ENCODE results near the gene CERCAM.

The CERCAM gene

GRCh38 chr9:128457207-128457606 is 36.5 kb downstream of the CERCAM start:
- no peak for DNase-seq

DNA sequence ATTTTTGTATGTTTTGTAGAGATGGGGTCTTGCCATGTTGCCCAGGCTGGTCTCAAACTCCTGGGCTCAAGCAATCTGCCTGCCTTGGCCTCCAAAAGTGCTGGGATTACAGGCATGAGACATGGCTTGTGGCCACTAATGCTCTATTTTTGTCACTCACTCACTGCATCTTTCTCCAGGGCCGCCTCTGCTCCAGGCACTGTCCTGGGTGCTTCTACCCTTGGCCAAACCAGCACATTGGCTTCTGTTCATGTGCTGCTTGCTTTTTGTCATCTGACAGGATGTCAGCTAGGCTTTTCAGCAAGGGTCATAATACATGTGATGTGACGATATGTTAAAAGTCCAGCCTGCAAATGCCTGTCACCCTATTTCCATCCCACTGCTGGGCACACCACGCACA is 38.4 kb downstream of the CERCAM start:
- no peak for DNase-seq

GRCh38 chr9:128469070-128469469 is 48.4 kb downstream of the CERCAM start:
- peak; percentile 39 for DNase-seq

DNA sequence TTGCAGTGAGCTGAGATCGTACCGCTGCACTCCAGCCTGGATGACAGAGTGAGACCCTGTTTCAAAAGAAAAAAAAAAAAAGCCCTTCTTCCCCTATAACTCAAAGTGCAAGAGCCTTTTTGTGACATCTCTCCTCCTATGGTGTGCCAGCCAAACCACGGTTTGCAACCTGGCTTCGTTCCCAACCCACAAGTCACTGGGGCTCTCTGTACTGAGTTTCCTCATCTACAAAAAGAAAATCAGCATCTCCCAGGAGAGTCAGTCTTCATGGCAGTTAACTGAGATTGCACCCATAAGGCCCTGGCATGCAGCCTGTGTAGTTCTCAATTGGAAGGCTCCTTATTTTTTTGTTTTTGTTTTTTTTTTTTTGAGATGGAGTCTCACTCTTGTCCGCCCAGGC is 49.9 kb downstream of the CERCAM start:
- DNase-seq = peak; percentile 85

DNA sequence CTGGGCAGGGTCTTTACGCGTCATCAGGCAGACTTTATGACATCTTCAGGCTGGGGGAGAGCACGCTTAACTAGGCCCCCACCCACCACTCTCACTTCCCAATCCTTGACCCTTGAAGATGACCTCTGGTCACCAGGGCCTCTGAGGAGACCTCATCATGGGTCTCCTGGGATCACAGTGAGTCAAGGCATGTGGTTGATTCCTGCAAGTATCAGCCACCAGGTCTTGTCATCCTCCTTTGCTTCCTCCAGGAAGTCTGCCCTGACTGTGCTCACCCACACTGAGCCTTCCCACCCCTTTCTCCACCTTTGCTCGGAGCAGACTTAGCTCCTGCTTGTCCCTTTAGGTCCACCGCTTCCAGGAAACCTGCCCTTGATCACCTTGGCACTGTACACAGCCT is 52.4 kb downstream of the CERCAM start:
- DNase-seq = no peak

- DNase-seq = no peak
Measured at GRCh38 chr9:128475867-128476266, 55.2 kb downstream of the CERCAM start.

DNA sequence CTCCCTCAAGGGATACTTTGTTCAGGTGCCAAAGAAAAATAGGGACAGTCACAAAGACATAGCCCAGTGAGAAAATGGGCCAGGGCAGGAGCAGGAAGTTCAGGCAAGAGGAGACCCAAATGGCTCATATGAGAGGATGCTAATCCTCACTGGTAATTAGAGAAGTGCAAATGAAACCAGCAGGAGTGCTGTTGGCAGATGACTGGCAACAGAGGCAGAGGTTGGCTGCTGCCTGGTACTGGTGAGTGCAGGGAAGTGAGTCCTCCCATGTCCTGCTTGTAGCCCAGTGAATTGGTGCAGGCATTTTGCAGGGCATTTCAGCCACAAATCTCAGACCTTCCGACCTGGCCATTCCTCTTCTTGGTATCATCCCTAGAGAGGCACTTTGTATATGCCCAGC is 58.6 kb downstream of the CERCAM start:
- no peak for DNase-seq

DNA sequence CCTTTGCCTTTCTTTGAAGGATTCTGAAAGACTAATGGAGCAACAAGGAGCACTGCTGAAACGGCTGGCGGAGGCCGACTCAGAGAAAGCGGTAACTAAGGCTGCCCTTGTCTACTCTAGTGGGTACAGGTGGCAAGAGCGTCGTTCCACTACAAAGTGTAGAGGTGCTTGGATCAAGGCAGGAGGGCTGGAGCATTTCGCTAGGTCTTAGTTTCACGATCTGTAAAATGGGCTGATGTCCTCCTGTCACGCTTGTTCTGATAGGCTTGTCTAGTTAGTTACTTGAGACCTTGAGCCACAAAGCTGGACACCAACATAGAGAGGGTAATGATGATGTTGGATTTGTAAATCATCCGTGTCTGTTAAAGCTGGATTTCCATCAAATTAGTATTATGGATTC is 60.9 kb downstream of the CERCAM start:
- no peak for DNase-seq

DNA sequence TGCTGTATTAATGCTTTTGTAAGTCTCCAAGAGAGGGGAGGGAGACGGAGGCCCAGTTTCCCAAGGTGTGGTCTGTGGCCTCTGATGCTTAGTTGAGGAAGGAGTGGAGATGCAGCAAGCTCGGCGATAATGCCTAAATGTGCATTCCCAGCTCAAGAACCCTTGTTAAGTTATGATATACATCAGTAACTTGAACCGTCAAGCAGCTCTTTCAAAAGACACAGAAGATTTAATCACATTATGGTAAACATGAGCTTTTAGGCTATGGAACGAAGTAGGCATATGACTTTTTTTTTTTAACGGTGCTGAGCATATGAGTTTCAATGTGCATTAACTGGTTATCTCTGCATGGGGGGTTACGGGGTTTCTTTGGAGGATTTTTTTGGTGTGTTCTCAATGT is 61.5 kb downstream of the CERCAM start:
- no peak for DNase-seq

DNA sequence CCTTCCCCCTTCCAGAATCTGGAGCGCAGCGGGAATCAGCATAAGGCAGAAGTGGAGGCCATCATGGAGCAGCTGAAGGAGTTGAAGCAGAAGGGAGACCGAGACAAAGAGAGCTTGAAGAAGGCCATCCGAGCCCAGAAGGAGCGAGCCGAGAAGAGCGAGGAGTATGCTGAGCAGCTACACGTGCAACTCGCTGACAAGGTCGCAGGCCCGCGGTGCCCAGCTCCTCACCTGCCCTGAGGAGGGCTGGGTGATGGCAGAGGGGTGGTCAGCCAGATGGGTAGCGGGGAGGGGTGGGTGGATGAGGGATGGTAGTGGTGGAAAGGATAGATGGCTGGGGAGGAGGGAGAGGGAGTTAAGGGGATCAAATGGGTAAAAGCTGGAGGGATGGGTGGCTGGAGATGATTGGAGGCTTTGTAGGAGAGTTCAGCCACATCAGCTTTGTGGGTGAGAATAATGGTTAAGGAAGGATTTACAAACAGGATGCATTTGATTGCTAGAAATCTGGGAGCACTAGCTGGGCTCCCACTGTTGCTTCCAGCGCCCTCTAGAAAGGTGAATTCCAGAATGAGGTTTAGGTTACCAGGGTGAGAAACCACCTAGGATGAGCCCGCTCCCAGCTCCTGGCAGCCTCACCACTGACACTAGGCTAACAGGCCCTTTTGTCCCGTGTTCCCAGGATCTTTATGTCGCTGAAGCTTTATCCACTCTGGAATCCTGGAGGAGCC is 64.2 kb downstream of the CERCAM start:
- DNase-seq = no peak

DNA sequence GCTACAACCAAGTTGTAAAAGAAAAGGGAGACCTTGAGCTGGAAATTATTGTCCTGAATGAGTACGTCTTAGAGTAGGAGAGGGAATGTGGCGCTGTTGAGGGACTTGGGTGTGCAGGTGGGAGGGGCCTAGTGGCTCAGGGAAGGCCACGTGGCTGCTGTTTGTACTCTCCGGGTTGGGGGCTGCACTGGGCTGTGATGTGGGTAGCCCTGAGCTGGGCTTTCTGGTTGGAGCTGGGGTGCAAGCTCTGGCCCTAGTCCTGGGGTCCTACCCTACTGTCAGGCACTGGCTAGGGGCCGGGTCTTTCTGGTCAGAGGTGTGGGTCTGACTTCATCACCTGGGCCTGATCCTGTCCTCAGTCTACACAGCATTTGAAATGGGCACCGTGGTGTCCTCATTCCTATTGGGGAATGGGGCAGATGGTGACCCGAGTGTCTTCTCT is 64.8 kb downstream of the CERCAM start:
- no peak for DNase-seq

DNA sequence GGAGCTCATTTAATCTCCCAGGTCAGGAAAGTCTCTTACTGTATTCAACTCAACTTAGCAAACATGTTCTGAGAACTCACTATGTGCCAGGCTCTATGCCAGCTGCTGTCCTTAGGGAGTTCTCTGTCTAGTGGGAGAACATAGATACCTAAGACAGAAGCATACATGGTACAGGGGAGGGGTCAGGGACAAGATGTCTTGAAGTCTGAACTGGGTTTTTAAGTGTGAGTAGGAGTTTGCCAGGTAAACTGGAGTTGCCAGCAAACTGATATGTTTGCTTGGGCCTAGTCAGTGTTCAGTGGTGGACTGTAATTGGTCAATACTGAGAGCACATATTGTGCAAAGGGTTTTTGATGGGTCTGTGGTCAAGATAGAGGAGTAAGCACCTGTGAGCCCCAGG is 65.5 kb downstream of the CERCAM start:
- DNase-seq = no peak

All from hematopoietic multipotent progenitor cell treated with erythropoietin and hydrocortisone succinate and interleukin-3 and kit ligand, for 6 days (in vitro differentiated cells).